ENCODE data around the gene ZNHIT1.

DNA sequence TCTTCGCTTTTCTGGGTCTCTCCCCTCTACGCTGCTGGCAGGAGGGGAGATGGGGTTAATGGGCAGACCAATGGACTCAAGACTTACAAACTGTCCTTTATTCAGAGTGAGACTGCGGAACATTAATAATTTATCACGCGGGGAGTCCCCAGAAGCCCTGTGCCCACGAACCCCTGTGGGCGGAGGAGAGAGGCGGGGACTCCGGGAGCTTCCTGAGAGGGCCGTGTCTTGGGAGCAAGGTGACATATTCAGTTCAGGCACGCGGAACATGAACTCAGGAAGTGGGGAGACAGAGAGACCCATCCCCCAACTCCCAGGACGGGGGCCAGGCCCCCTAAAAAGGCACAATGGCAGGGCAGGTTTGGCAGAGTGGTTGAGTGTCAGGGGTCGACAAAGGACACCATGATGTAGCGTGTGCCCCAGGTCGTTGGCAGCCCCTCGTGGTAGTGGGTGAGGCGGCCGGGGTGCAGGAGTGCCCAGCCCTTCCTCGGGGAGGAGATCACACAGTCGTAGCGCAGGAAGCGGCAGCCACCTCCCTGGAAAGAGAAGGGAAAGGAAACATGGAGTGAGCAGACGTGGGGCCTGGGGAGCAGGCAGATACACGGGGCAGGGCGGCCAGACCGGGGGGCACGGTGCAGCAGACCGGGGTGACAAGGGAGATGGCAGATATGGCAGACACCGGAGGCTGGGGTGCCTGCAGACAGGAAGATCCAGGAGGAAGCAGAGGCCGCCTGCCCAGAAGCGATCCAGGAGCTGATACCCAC, 11.9 kb upstream of the ZNHIT1 start:
- TF ChIP-seq CTCF (IDR thresholded peaks at IDR 0.05; ENCODE audit: low read depth, low read length), result no peak
- TF ChIP-seq EZH2phosphoT487 (IDR thresholded peaks at IDR 0.05; ENCODE audit: low read depth), result no peak

Data from OCI-LY3 (cell line).